GM19240 (cell line): ENCODE results near the gene TAGLN3.

Source experiments
- DNase-seq: peaks from one replicate; pipeline ENCODE4 v3.0.0; 2011; ENCODE audit warnings: low spot score; ENCODE audit not compliant: insufficient read length

The TAGLN3 gene

DNA sequence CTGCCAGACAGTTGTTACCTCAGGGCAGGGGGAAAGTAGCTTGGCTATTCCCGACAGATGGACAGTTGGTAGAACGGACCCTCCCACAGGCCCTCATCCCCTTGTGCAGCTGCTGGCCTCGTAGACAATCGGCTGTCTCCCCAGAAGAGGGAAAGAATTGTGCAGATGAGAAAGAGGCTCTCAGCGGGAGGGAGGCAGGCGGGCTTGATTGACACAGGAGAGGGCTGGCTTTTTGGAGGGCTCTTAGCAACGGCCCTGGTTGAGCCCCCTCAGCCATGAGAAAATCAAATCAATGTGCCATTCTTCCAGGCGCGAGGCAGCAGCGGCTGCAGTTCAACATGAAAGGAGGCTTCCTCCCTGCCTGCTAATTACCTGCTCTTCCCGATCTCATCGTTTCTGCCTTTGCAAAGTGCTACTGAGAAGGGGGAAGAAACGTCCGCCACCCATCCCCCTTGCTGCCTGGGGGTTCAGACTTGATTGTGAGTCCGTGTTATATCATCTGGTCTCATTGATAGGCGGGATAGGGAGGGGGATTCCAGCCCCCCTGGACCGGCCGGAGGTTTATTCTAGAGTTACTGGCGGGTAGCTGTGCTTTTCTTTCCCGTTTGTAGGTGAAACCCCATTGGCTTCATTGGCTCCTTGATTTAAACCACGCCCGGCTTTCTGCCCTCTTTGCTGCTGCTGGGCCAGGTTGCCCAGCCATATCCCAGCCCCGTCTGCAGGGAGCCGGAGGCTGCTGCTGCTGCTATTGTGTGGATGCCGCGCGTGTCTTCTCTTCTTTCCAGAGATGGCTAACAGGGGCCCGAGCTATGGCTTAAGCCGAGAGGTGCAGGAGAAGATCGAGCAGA lies at the start of gene TAGLN3:
TAGLN3 (plus strand) TSS at position 287 of the 848 bp plus-strand sequence; CDS start at position 788, 501 bp downstream.
- DNase-seq = no peak

DNA sequence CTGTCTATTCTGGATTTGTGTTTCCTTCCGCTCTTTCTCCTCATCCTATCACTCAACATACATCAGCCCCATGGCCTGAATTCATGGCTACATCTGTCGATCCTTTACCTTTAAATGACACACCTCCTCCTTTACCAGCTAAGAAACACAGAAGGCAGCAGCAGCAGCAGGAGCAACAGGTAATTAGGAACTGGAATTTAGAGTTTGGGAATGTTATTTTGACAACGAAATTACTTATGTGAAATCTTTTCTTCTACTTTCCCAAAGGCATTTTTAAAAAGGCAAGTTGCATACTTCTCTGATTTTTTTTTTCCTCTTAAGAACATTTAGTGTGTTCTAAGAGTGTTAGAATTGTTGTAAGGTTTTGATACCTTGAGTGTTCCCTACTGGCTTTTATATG lies 49.0 kb upstream of the TAGLN3 start:
- no peak for DNase-seq

DNA sequence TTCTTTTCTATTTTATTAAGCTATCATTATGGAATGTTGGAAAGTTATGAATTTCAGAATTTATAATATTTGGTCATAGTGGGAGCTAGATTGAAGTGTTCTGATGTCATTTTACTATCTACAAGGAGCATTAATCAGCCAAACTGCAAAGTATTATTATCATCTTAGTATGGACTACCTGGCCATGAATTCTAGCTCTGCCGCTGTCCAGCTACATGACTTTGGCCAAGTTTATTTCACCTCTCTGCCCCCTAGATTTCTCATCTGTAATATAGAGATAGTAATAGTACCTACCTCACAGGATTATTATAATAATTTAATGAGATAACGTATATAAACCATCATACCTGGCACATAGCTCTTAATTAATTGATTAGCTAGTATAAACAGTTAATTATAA lies 47.7 kb upstream of the TAGLN3 start:
- no peak for DNase-seq

DNA sequence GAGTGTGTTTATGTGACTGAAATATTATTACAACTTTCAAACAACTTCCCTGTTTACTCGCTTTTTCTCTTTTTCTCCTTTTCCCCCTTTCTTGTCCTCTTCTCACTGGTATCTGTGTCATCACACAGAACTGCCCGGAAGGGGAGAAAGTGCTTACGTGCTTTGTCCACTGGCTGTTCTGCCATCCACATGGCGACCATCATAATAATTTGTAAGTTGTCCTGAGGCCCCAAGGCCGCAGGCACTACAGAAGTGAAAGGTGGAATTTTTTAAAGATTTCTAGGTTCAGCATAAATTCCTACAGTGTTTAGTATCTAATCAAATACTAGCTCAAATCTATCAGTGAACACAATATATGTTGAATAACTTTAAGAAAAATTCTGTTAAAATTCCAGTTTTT lies 46.6 kb upstream of the TAGLN3 start:
- no peak for DNase-seq

GRCh38 chr3:111952866-111953450 lies 45.8 kb upstream of the TAGLN3 start:
- DNase-seq = no peak

- DNase-seq = no peak
Observed at GRCh38 chr3:111954228-111954990, 44.3 kb upstream of the TAGLN3 start.

DNA sequence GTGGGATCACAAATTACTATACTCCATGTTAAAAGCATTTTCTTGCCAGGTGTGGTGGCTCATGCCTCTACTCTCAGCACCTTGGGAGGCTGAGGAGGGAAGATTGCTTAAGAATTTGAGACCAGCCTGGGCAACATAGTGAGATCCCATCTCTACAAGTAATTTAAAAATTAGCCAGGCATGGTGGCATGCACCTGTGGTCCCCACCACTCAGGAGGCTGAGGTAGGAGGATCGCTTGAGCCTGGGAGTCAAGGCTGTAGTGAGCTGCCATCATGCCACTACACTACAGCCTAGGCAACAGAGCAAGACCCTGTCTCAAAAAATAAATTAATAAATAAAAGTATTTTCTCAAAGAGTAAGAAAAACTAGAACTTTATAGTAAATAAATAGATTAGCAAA lies 42.8 kb upstream of the TAGLN3 start:
- DNase-seq = no peak

- no peak for DNase-seq
Observed at GRCh38 chr3:111956449-111956848, 42.3 kb upstream of the TAGLN3 start.

DNA sequence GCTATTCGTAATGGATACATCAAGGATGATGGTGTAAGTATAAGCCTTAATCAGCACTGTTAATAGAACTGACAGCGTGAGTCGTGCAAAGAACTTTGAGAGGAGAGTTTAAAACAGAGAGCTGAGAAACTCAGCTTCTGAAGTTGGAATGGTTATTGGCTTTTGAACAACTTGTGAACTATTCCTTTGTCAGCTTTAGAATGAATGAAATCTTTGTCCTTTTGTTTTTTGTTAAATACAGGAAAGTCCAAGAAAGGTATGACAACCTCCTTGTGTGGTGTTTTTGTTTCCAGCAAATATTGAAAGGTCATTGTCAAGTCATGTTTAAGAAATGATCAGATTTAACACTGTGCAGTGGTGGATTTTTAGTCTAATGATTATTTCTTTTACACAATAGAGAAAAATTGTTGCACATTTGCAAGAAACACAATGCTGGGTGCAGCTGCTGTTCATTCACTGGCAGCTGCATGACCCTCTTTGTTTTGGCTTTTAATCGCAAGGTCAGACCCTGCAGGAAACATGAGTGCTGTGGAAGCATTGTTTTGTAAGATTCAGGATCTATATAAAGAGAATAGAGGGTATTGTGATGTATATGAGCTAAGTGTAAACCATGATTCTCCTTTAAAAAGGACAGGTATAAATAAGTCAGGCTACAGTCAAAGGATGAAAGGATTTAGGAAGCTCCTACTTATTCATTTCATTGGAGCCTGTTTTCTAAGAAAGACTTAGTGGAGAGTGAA lies 41.6 kb upstream of the TAGLN3 start:
- DNase-seq = no peak

- DNase-seq = no peak
Observed at GRCh38 chr3:111961461-111962164, 37.1 kb upstream of the TAGLN3 start.

DNA sequence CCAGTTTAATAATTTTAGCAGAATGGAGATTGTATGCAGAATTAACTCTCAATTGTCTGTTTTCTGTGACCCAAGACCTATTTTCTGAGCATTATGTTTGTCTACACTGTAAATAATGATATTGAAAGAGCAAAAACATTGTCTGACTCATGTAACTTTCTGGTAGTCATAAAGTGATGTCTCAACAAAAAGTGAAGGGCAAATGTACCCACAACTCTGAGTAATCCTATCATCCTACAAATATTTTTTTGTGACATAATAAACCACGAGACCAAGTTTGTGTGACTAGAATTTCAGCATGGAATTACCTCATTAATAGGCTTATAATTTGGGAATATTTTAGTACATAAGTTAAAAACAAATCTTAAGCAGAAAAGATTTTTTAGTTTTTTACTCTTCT lies 35.3 kb upstream of the TAGLN3 start:
- no peak for DNase-seq

GRCh38 chr3:111965484-111965883 lies 33.2 kb upstream of the TAGLN3 start:
- DNase-seq = no peak

GRCh38 chr3:111967068-111967467 lies 31.7 kb upstream of the TAGLN3 start:
- DNase-seq = no peak

- DNase-seq = peak; percentile 20
Observed at GRCh38 chr3:111967651-111968274, 31.0 kb upstream of the TAGLN3 start.

- DNase-seq = no peak
Observed at GRCh38 chr3:111968319-111969054, 30.2 kb upstream of the TAGLN3 start.

DNA sequence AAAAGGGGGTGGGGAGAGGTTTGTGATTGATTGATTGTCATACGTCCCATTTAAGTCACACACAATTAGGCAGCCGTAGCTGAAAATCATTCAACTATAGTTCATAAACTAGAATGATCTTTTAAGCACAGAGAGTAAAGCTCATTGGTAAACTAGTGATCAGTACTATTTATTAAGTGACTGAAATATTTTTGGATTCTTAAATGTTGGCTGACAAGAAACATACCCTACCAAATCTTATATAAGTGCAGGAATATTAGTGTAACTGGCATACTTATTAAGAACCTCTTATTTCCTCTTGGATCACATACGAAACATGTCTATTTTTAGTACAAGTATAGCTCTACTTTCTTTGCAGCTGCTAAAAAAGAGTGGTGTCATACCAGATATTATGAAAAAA lies 28.3 kb upstream of the TAGLN3 start:
- no peak for DNase-seq

- no peak for DNase-seq
Observed at GRCh38 chr3:111971533-111972130, 27.1 kb upstream of the TAGLN3 start.

DNA sequence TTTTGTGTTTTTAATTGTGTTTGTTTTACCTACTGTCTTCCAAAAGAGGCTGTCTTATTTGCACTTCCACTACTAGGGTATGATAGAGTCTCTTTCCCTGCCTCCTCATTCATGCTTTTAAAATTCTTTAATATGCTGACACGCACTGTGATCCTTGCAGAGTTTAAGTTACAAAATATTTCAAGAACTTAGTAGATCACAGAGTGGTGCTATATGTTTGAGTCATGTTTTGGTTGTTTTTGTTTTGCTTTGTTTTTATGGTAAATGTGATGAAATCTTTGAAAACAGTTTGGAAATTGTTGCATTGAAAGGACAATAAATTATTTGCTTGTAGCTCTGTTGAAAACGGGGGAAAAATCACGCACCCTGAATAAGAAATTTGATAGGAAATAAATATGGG lies 25.8 kb upstream of the TAGLN3 start:
- no peak for DNase-seq

- no peak for DNase-seq
Observed at GRCh38 chr3:111975131-111975530, 23.6 kb upstream of the TAGLN3 start.
